NK-92 (cell line): Measurements from ENCODE around the gene HPGD.
"Not testable (repeated sequence)": the region's sequence is repeated elsewhere in the genome, so short reads cannot be mapped to it uniquely, and the experiment has no call there.

ENCODE experiments used
- DNase-seq: peaks from one replicate; lab custom pipeline; 2025; ENCODE audit not compliant: unreplicated experiment; lab: John Stamatoyannopoulos, UW

The HPGD gene

DNA sequence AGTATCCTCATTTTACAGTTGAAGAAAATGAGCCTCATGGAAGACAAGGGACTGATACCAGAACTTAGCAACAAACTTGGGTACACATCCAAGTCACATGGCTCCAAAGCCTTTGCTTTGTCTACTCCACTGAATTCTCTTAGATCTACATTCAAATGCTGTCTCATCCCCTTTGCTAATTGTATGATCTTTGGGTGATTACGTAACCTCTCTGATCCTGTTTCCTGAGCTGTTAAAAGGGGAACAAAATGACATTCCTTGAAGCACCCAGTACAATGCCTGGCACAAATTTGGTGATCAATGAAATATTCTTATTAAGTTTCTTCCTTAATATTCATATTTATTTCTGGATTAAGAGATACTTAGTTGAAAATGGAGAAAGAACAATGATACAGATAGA is 5.9 kb upstream of the HPGD start:
- DNase-seq = no peak

DNA sequence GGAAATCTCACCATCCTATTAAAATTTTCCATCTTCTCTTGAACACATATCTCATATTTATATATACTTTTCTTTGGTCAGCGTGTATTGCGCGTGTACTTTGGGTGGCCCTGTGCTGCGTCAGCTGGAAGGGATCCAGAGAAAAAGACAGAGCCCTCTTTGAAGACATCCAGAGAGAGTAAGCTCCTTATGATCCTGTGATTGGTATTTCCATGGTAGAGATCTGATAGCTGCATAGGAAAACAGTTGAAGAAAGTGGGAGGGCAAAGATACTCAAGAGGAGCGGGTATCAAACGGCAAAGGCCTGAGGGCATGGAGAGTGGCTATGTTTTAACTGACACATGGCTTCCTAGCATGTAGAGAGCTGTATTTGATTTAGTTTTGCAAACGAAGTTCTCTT is 4.4 kb upstream of the HPGD start:
- no peak for DNase-seq

- DNase-seq = no peak
These were observed 2.0 kb upstream of the HPGD start for GRCh38 chr4:174524242-174524641.

GRCh38 chr4:174523025-174523693 is 871 bp upstream of the HPGD start:
- DNase-seq = no peak

- DNase-seq = no peak
These were observed 497 bp downstream of the HPGD start for GRCh38 chr4:174521800-174522182.

DNA sequence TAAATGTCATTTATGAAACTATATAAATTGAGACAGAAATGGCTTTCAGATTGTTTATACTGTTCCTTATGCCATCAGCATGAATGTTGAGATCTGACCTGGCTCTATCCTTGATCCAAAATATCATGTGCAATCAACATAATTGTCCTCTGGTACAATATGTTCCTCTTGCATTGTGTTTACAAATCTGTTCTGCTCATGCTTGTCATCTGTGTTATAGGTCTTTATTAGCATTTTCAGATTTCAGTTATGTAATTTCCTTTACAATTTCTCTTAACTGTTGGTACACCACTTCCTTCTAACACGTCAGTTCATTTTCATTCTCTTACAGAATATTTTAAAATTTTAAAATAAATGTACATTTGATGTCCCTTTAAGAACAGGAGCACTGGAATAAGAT is 1.6 kb downstream of the HPGD start:
- no peak for DNase-seq

- DNase-seq = no peak
These were observed 4.5 kb downstream of the HPGD start for GRCh38 chr4:174517502-174518445.

GRCh38 chr4:174516794-174517193 is 5.5 kb downstream of the HPGD start:
- DNase-seq = no peak

DNA sequence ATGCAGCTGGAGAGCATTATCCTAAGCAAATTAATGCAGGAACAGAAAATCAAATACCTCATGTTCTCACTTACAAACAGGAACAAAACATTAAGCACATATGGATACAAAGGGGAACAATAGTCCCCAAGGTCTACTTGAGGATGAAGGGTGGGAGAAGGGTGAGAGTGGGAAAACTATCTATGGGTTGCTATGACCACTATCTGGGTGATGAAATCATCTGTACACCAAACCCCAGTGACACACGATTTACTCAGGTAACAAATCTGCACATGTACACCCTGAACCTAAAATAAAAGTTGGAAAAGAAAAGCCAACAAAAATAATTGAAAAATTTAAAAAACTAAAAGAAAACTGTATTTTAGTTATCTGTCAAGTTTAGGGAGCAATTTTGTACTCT is 5.9 kb downstream of the HPGD start:
- no peak for DNase-seq

- DNase-seq = no peak
These were observed 9.5 kb downstream of the HPGD start for GRCh38 chr4:174512745-174513144.

DNA sequence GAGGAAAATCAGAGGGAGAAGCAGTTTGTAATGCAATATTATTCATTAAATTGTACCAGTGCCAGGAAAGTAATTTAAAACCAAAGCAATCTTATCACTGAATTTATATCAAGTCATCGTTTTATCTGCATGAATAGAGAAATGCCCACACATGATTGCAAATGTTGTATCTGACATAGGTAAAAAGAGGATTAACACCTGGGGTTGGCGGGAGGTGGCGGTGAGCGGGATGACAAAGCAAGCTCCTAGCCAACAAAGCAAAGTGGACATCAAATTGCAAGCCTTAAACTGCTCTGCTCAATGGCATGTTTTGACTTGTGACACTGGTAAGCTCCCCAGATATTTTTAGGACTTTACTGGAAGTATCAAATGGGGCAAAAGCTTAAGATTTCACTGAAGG is 16.4 kb downstream of the HPGD start:
- DNase-seq = no peak

DNA sequence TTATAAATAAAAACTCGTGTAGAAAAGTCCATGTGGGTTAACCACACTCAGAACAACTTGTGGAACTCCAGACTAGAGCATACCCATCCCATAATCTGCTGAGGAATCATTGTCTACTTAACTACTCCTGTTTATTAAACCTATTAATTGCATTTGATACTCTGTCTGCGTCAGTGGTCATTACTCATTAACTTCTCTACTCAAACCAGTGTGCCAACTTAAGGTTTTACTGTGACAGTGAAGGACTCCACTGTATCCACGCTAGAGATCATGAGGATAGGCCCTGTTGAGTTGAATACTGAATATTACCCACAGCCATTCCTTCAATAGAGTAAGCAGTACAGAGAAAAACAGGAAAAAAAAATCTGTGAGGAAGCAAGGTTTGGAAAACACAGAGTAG is 17.3 kb downstream of the HPGD start:
- DNase-seq = no peak

GRCh38 chr4:174503079-174503715 is 19.1 kb downstream of the HPGD start:
- no peak for DNase-seq

DNA sequence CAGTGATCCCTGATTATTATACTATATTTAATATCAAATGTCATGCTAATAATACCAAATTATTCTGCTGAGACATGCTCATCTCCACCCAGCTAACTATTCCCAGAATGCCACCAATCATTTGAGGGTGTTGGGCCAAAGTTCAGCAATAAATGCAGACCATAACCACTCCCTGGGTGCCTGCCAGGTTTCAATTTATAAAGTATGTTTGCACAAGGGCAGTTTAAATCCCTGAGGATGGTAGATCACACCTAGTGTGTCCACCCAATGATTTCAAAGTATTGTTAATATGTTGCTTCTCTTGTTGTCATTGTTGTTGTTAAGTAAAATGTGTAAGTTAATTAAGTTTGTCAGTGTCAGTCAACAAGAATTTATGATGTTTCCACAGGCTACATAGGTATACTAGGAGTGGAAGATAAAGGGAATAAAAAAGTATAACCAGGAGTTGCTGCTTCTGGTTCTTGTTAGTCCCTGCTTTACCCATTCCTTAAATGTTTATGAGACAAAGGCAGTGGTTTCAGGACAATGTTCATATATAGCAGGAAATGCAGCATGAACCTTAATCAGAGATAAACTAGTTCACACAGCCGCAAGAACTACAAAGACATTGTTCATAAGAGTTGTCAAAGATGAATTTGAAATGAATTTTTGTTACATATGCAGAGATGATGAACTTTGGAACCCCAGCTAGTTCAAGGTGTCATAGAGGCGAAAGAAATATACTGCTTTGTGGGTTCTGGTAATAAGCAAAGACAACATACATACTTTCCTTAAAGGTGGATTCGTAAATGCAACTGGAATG is 25.5 kb downstream of the HPGD start:
- no peak for DNase-seq

DNA sequence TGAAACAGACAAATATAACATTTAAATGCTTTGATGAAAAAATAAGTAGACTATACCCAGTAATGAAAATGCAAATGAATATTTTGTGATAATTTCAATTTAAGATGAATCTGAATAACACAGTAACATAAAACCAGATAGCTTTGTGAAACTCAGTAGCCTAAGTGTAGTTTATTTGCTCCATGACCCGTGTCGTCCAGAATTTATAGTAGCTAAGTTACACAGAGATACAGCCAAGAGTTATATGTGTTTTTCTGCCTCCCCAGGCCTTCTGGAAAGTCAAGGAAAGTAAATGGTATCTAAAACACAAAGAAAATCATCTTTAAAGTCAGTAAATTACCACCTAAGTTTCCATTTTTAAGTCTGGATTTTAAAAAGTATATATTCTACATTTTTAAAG is 26.7 kb downstream of the HPGD start:
- DNase-seq = no peak

GRCh38 chr4:174494726-174495125 is 27.6 kb downstream of the HPGD start:
- no peak for DNase-seq

- no peak for DNase-seq
These were observed 28.1 kb downstream of the HPGD start for GRCh38 chr4:174494146-174494545.

- DNase-seq = no peak
These were observed 31.8 kb downstream of the HPGD start for GRCh38 chr4:174490451-174490961.

GRCh38 chr4:174488368-174488767 is 33.9 kb downstream of the HPGD start:
- not testable (repeated sequence) for DNase-seq

DNA sequence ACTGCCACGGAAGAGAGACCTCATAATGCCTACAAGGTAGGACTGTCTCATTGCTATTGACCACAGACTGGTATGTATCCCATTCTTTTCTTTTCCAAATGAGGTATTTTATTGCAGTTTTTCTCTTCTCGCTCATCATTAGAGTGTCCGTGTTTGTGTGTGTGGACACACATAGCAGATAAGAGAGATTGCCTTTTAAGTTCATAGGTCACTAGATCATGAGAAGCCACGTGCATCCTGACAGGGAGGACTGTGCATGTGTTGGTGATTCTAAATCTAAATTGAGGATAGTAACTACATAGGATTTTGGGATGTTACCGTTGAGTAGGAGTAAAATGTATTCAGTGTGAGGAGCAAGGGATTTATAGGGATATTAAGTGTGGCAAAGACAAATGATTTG is 37.3 kb downstream of the HPGD start:
- no peak for DNase-seq

- no peak for DNase-seq
These were observed 38.5 kb downstream of the HPGD start for GRCh38 chr4:174483792-174484191.
